ENCODE data around the gene MYL9. TPM values are rescaled to one million over a fixed set of nuclear protein-coding genes. Genes with fewer than 3 reads are reported as not detected.
A peak's percentile ranks its signal among the peaks of the same experiment; 100 is the strongest.

MYL9 gene
- total and polyA plus RNA-seq, 2 experiments from 2014 or later, result 29.7 to 100 TPM

DNA sequence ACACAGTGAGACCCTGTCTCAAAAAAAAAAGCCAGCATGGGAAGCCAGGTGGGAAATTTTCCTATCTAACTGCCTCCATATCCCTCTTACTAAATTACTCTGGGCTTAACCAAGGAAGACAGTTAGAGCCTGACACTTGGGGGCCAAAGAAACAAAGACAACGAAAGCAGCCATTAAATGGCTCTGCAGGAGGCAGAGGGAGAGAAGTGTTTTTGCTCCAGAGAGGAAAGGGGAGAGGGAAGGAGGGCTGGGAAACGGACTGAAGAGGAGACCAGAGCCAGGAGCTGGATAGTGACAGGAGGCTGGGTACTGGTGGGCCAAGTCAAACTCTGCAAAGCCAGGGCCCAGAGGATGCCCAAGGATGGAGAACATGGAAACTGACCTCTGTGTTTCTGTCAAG is 21.4 kb downstream of the MYL9 start:
- no peaks in the 10 kb centered on the region for H3K27me3 ChIP-seq (ENCODE audit: insufficient read depth)
- Mint-ChIP-seq H3K27ac (peak overlapping the region; percentile 54; the same call in 1 of the 2 replicates), H3K27me3 (ENCODE audit: insufficient read depth, low read depth, poor library complexity) (peaks cover 3% of the 10 kb centered on the region), H3K9me3 (peaks cover 15% of the 10 kb centered on the region), H3K4me3 (peak overlapping the region; percentile 35; the same call in 2 of the 3 replicates), H3K4me1 (peaks cover 18% of the 10 kb centered on the region), H3K36me3 (ENCODE audit: low read depth) (peaks cover 30% of the 10 kb centered on the region)
- ATAC-seq (peak; percentile 90), DNase-seq (ENCODE audit: low spot score) (peak; percentile 58)
- peaks cover 14% of the 10 kb centered on the region for H3K4me1 ChIP-seq (ENCODE audit: insufficient read depth)
- H4K20me1 ChIP-seq (replicated peaks; ENCODE audit: insufficient read depth), result no peaks in the 10 kb centered on the region
- no peak overlapping the region for H3K4me3 ChIP-seq
- TF ChIP-seq CREB1 (CRISPR knock-in tag; IDR thresholded peaks at IDR 0.05; ENCODE audit: low read depth), result peak; percentile 35; the same call in 1 of the 2 replicates
- TF ChIP-seq, protein P1, sequence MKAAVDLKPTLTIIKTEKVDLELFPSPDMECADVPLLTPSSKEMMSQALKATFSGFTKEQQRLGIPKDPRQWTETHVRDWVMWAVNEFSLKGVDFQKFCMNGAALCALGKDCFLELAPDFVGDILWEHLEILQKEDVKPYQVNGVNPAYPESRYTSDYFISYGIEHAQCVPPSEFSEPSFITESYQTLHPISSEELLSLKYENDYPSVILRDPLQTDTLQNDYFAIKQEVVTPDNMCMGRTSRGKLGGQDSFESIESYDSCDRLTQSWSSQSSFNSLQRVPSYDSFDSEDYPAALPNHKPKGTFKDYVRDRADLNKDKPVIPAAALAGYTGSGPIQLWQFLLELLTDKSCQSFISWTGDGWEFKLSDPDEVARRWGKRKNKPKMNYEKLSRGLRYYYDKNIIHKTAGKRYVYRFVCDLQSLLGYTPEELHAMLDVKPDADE (IDR thresholded peaks at IDR 0.05), result no peak
- H3K4me2 ChIP-seq, result peak overlapping the region; percentile 67
- H3K9me2 ChIP-seq (ENCODE audit: insufficient read depth), result peaks cover 2% of the 10 kb centered on the region; the same call in 1 of the 2 replicates
- 0 out of 2 replicates have a peak overlapping the region, but pooled peaks have one; percentile 45 for H3K27ac ChIP-seq (ENCODE audit: low read depth)
- H3K36me3 ChIP-seq (ENCODE audit: insufficient read depth), result no peaks in the 10 kb centered on the region
- peaks cover 5% of the 10 kb centered on the region; the same call in 1 of the 2 replicates for H3F3A ChIP-seq (replicated peaks; ENCODE audit: low read depth)
- no peak overlapping the region for H2AFZ ChIP-seq
- peaks cover 26% of the 10 kb centered on the region for H3K79me2 ChIP-seq (replicated peaks; ENCODE audit: insufficient read depth)

DNA sequence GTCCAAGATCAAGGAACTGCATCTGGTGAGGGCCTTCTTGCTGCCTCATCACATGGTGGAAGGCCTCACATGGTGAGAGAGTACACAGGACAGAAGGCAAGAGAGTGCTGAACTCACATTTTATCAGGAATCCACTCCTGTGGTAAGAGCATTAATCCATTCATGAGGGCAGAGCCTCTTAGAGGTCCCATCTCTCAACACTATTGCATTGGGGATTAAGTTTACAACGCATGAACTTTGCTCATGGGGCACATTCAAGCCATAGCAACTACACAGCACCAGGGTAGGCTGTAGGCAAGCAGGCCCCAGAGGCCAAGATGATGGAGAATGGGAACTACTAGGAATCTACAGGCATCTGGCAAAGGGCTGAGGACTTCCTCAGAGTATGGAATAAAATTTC is 22.1 kb downstream of the MYL9 start:
- Mint-ChIP-seq H3K4me1 (peaks cover 18% of the 10 kb centered on the region), H3K27ac (no peak overlapping the region)
- TF ChIP-seq ZNF114 (CRISPR knock-in tag; IDR thresholded peaks at IDR 0.05), result no peak
- TF ChIP-seq POLR2AphosphoS5 (IDR thresholded peaks at IDR 0.05; ENCODE audit: low read depth), result no peak
- no peak for TF ChIP-seq CREB1 (CRISPR knock-in tag; IDR thresholded peaks at IDR 0.05; ENCODE audit: low read depth)
- no peak for TF ChIP-seq NANOG (IDR thresholded peaks at IDR 0.05; ENCODE audit: borderline replicate concordance)
- TF ChIP-seq, protein P2, sequence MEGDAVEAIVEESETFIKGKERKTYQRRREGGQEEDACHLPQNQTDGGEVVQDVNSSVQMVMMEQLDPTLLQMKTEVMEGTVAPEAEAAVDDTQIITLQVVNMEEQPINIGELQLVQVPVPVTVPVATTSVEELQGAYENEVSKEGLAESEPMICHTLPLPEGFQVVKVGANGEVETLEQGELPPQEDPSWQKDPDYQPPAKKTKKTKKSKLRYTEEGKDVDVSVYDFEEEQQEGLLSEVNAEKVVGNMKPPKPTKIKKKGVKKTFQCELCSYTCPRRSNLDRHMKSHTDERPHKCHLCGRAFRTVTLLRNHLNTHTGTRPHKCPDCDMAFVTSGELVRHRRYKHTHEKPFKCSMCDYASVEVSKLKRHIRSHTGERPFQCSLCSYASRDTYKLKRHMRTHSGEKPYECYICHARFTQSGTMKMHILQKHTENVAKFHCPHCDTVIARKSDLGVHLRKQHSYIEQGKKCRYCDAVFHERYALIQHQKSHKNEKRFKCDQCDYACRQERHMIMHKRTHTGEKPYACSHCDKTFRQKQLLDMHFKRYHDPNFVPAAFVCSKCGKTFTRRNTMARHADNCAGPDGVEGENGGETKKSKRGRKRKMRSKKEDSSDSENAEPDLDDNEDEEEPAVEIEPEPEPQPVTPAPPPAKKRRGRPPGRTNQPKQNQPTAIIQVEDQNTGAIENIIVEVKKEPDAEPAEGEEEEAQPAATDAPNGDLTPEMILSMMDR (conservative IDR thresholded peaks at IDR 0.05; ENCODE audit: low read depth in 2 of 2), result no peak
- TF ChIP-seq, protein P1 (IDR thresholded peaks at IDR 0.05), result no peak
- TF ChIP-seq, protein P3, sequence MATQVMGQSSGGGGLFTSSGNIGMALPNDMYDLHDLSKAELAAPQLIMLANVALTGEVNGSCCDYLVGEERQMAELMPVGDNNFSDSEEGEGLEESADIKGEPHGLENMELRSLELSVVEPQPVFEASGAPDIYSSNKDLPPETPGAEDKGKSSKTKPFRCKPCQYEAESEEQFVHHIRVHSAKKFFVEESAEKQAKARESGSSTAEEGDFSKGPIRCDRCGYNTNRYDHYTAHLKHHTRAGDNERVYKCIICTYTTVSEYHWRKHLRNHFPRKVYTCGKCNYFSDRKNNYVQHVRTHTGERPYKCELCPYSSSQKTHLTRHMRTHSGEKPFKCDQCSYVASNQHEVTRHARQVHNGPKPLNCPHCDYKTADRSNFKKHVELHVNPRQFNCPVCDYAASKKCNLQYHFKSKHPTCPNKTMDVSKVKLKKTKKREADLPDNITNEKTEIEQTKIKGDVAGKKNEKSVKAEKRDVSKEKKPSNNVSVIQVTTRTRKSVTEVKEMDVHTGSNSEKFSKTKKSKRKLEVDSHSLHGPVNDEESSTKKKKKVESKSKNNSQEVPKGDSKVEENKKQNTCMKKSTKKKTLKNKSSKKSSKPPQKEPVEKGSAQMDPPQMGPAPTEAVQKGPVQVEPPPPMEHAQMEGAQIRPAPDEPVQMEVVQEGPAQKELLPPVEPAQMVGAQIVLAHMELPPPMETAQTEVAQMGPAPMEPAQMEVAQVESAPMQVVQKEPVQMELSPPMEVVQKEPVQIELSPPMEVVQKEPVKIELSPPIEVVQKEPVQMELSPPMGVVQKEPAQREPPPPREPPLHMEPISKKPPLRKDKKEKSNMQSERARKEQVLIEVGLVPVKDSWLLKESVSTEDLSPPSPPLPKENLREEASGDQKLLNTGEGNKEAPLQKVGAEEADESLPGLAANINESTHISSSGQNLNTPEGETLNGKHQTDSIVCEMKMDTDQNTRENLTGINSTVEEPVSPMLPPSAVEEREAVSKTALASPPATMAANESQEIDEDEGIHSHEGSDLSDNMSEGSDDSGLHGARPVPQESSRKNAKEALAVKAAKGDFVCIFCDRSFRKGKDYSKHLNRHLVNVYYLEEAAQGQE (IDR thresholded peaks at IDR 0.05; ENCODE audit: unreplicated experiment), result no peak
- TF ChIP-seq STAT1 (IDR thresholded peaks at IDR 0.05; ENCODE audit: unreplicated experiment), result no peak
- TF ChIP-seq ZNF331 (CRISPR knock-in tag; IDR thresholded peaks at IDR 0.05; ENCODE audit: low read depth), result no peak

More for the DNA sequence above, 22.1 kb downstream of the MYL9 start:
- peaks cover 30% of the 10 kb centered on the region for H3K36me3 Mint-ChIP-seq (ENCODE audit: low read depth)
- peaks cover 2% of the 10 kb centered on the region; the same call in 1 of the 2 replicates for H3K9me2 ChIP-seq (ENCODE audit: insufficient read depth)
- H3K27ac ChIP-seq (ENCODE audit: low read depth), result 0 out of 2 replicates have a peak overlapping the region, but pooled peaks have one; percentile 45
- H3K4me1 ChIP-seq (ENCODE audit: insufficient read depth), result peaks cover 14% of the 10 kb centered on the region
- ATAC-seq (no peak), DNase-seq (ENCODE audit: low spot score) (no peak)
- H3K27me3 Mint-ChIP-seq (ENCODE audit: insufficient read depth, low read depth, poor library complexity), result peaks cover 3% of the 10 kb centered on the region
- peaks cover 15% of the 10 kb centered on the region for H3K9me3 Mint-ChIP-seq
- H3K27me3 ChIP-seq (ENCODE audit: insufficient read depth), result no peaks in the 10 kb centered on the region
- H3K4me2 ChIP-seq, result peak overlapping the region; percentile 67
- no peaks in the 10 kb centered on the region for H4K20me1 ChIP-seq (replicated peaks; ENCODE audit: insufficient read depth)
- H3K36me3 ChIP-seq (ENCODE audit: insufficient read depth), result no peaks in the 10 kb centered on the region
- peaks cover 26% of the 10 kb centered on the region for H3K79me2 ChIP-seq (replicated peaks; ENCODE audit: insufficient read depth)
- H3K4me3 Mint-ChIP-seq, result no peak overlapping the region; the same call in 2 of the 3 replicates
- H3K4me3 ChIP-seq, result no peak overlapping the region
- H3F3A ChIP-seq (replicated peaks; ENCODE audit: low read depth), result peaks cover 5% of the 10 kb centered on the region; the same call in 1 of the 2 replicates
- H2AFZ ChIP-seq, result no peak overlapping the region

Data from GM23338 (cell line).